Measurements from ENCODE around the gene DOCK6.

GRCh38 chr19:11268783-11269267 lies 6.5 kb upstream of the DOCK6 start:
- TF ChIP-seq CTCF (conservative IDR thresholded peaks at IDR 0.05; ENCODE audit: low read length), result no peak
- TF ChIP-seq EZH2phosphoT487 (IDR thresholded peaks at IDR 0.05; ENCODE audit: borderline replicate concordance, low read depth, low read length), result no peak
